GM23338 (cell line): ENCODE data around the gene CDH4.
"Not testable (repeated sequence)": the region's sequence is repeated elsewhere in the genome, so short reads cannot be mapped to it uniquely, and the experiment has no call there.

Source experiments
- EZH2 ChIP-seq: fragments of 200-600 bp; sonication (generic); IDR thresholded peaks from one replicate; pipeline ENCODE4 v1.8.0; 2017; ENCODE audit warnings: antibody characterized with exemption, mild to moderate bottlenecking, low read depth; ENCODE audit not compliant: unreplicated experiment
- POLR2AphosphoS5 ChIP-seq: IDR thresholded peaks from 2 replicates; pipeline ENCODE4 v1.6.1; 2016; ENCODE audit warnings: antibody characterized with exemption, low read depth
- STAT1 ChIP-seq: IDR thresholded peaks from one replicate; pipeline ENCODE4 v1.6.1; 2016; ENCODE audit warnings: antibody characterized with exemption; ENCODE audit not compliant: unreplicated experiment
- TF ChIP-seq, protein P1 (sequence below), 2 experiments: fragments of 200-600 bp in 1 of 2; sonication (generic) in 1 of 2; conservative IDR thresholded peaks; 2 replicates each; pipeline versions ENCODE4 v1.5.1 to v1.6.1; 2016 to 2017; ENCODE audit warnings: antibody characterized with exemption in 2 of 2, low read depth in 2 of 2, mild to moderate bottlenecking in 2 of 2, moderate library complexity in 1 of 2

DNA sequence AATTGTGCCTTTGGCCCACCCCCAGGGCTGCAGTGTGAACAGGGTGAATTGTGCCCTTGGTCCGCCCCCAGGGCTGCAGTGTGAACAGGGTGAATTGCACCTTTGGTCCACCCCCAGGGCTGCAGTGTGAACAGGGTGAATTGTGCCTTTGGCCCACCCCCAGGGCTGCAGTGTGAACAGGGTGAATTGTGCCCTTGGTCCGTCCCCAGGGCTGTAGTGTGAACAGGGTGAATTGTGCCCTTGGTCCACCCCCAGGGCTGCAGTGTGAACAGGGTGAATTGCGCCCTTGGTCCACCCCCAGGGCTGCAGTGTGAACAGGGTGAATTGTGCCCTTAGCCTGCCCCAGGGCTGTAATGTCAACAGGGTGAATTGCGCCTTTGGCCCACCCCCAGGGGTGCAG is 602.5 kb downstream of the CDH4 start:
- TF ChIP-seq, protein P1, sequence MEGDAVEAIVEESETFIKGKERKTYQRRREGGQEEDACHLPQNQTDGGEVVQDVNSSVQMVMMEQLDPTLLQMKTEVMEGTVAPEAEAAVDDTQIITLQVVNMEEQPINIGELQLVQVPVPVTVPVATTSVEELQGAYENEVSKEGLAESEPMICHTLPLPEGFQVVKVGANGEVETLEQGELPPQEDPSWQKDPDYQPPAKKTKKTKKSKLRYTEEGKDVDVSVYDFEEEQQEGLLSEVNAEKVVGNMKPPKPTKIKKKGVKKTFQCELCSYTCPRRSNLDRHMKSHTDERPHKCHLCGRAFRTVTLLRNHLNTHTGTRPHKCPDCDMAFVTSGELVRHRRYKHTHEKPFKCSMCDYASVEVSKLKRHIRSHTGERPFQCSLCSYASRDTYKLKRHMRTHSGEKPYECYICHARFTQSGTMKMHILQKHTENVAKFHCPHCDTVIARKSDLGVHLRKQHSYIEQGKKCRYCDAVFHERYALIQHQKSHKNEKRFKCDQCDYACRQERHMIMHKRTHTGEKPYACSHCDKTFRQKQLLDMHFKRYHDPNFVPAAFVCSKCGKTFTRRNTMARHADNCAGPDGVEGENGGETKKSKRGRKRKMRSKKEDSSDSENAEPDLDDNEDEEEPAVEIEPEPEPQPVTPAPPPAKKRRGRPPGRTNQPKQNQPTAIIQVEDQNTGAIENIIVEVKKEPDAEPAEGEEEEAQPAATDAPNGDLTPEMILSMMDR (conservative IDR thresholded peaks at IDR 0.05; ENCODE audit: low read depth in 2 of 2), result not testable (repeated sequence)
- not testable (repeated sequence) for TF ChIP-seq POLR2AphosphoS5, STAT1, EZH2
